Ovary (tissue), 3 donors: Measurements from ENCODE around the gene ACKR2.

Experiments
- POLR2A ChIP-seq: fragments of 450-650 bp; IDR thresholded peaks from one replicate; pipeline ENCODE4 v1.6.1; 2017; ENCODE audit warnings: antibody characterized with exemption, mild to moderate bottlenecking, moderate library complexity
- TF ChIP-seq, protein P1 (sequence below), 3 donors: fragments of 450-650 bp in 2 of 3; fragments of 200-600 bp in 1 of 3; IDR thresholded peaks; one replicate each; pipeline versions ENCODE4 v1.5.1 to v1.8.0; 2016 to 2022; ENCODE audit warnings: antibody characterized with exemption in 3 of 3, mild to moderate bottlenecking in 1 of 3
- donor health status: DM: no; HTN: no; CAD: no.

DNA sequence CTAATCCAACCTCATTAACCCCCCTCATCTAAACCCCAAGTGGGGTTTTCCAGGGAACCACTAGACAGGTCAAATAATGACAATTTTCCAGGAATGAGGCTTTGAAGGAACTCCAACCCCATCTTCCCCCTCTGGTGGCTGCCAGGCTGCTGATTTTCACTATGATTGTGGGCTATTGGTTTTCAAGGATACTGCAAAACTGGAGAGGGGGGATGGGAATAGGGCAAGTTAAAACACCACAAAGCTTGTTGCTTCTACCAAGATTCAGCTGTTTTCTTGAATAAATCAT is 86.3 kb downstream of the ACKR2 start:
- TF ChIP-seq, protein P1, sequence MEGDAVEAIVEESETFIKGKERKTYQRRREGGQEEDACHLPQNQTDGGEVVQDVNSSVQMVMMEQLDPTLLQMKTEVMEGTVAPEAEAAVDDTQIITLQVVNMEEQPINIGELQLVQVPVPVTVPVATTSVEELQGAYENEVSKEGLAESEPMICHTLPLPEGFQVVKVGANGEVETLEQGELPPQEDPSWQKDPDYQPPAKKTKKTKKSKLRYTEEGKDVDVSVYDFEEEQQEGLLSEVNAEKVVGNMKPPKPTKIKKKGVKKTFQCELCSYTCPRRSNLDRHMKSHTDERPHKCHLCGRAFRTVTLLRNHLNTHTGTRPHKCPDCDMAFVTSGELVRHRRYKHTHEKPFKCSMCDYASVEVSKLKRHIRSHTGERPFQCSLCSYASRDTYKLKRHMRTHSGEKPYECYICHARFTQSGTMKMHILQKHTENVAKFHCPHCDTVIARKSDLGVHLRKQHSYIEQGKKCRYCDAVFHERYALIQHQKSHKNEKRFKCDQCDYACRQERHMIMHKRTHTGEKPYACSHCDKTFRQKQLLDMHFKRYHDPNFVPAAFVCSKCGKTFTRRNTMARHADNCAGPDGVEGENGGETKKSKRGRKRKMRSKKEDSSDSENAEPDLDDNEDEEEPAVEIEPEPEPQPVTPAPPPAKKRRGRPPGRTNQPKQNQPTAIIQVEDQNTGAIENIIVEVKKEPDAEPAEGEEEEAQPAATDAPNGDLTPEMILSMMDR (IDR thresholded peaks at IDR 0.05), result no peak
- no peak for TF ChIP-seq POLR2A
